MM.1S (cell line): ENCODE results near the gene PIGB.

Source experiments
- DNase-seq: peaks from one replicate; pipeline ENCODE4 v3.0.0-alpha.2; 2015
- H2AFZ ChIP-seq: fragments of 300-600 bp; sonication (generic); 2 replicates; pipeline ENCODE4 v1.6.0; 2016; ENCODE audit warnings: antibody characterized with exemption, low read length
- H3F3A ChIP-seq: fragments of 300-600 bp; sonication (generic); 2 replicates; pipeline ENCODE4 v1.6.1; 2016; ENCODE audit warnings: mild to moderate bottlenecking, antibody characterized with exemption, low read length, moderate library complexity, mixed read lengths; ENCODE audit not compliant: insufficient read depth
- H3K27ac ChIP-seq: fragments of 300-600 bp; sonication (generic); 2 replicates; pipeline ENCODE4 v1.5.1; 2016; ENCODE audit warnings: mild to moderate bottlenecking, low read length
- H3K27me3 ChIP-seq: fragments of 300-600 bp; sonication (generic); replicated peaks from 2 replicates; pipeline ENCODE4 v1.6.0; 2016; ENCODE audit warnings: low read length; ENCODE audit not compliant: insufficient read depth
- H3K36me3 ChIP-seq: fragments of 300-600 bp; sonication (generic); replicated peaks from 2 replicates; pipeline ENCODE4 v1.6.1; 2016; ENCODE audit warnings: mild to moderate bottlenecking, low read length, mixed read lengths; ENCODE audit not compliant: insufficient read depth
- H3K4me1 ChIP-seq: fragments of 300-600 bp; sonication (generic); 2 replicates; pipeline ENCODE4 v1.6.1; 2016; ENCODE audit warnings: low read length, mixed read lengths
- H3K4me2 ChIP-seq: fragments of 300-600 bp; sonication (generic); 2 replicates; pipeline ENCODE4 v1.6.0; 2016; ENCODE audit warnings: low read depth, low read length
- H3K4me3 ChIP-seq: fragments of 300-600 bp; sonication (generic); 2 replicates; pipeline ENCODE4 v1.5.1; 2016; ENCODE audit warnings: low read length, mixed read lengths
- H3K79me2 ChIP-seq: fragments of 300-600 bp; sonication (generic); 2 replicates; pipeline ENCODE4 v1.6.1; 2016; ENCODE audit warnings: mixed run types, low read length, mixed read lengths
- H3K9ac ChIP-seq: fragments of 300-600 bp; sonication (generic); 2 replicates; pipeline ENCODE4 v1.6.1; 2016; ENCODE audit warnings: low read length, mixed read lengths
- H3K9me2 ChIP-seq: fragments of 300-600 bp; sonication (generic); replicated peaks from 2 replicates; pipeline ENCODE4 v1.6.1; 2016; ENCODE audit warnings: mild to moderate bottlenecking, low read length, mixed read lengths; ENCODE audit not compliant: insufficient read depth
- H3K9me3 ChIP-seq: fragments of 300-600 bp; sonication (generic); replicated peaks from 2 replicates; pipeline ENCODE4 v1.6.1; 2016; ENCODE audit warnings: mild to moderate bottlenecking, low read length, mixed read lengths; ENCODE audit not compliant: insufficient read depth
- H4K20me1 ChIP-seq: fragments of 300-600 bp; sonication (generic); 2 replicates; pipeline ENCODE4 v1.6.1; 2016; ENCODE audit warnings: mild to moderate bottlenecking, low read length, moderate library complexity, mixed read lengths; ENCODE audit not compliant: insufficient read depth
- EZH2 ChIP-seq: fragments of 300-600 bp; sonication (generic); optimal IDR thresholded peaks from 2 replicates; pipeline ENCODE3; 2017; ENCODE audit warnings: low read depth, mild to moderate bottlenecking, antibody characterized with exemption, low read length, mixed read lengths
- EZH2phosphoT487 ChIP-seq: fragments of 300-600 bp; sonication (generic); IDR thresholded peaks from 2 replicates; pipeline ENCODE4 v1.6.1; 2018; ENCODE audit warnings: antibody characterized with exemption, low read length
- TF ChIP-seq, protein P1 (sequence below): fragments of 300-600 bp; sonication (generic); IDR thresholded peaks from 2 replicates; pipeline ENCODE4 v1.5.1; 2016; ENCODE audit warnings: antibody characterized with exemption, low read length, mixed read lengths

PIGB gene

DNA sequence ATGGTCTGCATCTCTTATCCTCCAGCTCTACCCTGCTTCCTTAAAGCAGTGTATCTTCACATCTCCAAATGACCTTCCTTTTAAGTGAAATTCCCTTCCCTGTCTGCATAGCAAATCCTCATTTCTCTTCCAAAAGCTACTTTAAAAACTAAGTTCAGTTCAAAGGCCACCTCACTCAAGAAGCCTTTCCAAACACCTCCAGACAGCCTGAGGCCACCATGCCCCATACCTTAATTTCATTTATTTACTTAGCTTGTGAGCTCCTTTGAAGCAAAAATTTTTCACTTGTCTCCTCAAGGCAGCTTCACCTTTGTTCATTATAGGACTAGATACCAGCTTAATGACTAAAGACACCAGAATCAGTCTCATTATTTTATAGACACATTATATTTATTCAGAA lies 39.4 kb downstream of the PIGB start:
- H3K9me2 ChIP-seq = no peaks in the 10 kb centered on the region
- no peaks in the 10 kb centered on the region for H3K79me2 ChIP-seq
- no peaks in the 10 kb centered on the region for H3K27me3 ChIP-seq
- no peaks in the 10 kb centered on the region for H3F3A ChIP-seq
- no peaks in the 10 kb centered on the region for H4K20me1 ChIP-seq
- no peaks in the 10 kb centered on the region for H3K9me3 ChIP-seq
- no peaks in the 10 kb centered on the region for H3K36me3 ChIP-seq
- no peak overlapping the region for H3K27ac ChIP-seq
- TF ChIP-seq, protein P1, sequence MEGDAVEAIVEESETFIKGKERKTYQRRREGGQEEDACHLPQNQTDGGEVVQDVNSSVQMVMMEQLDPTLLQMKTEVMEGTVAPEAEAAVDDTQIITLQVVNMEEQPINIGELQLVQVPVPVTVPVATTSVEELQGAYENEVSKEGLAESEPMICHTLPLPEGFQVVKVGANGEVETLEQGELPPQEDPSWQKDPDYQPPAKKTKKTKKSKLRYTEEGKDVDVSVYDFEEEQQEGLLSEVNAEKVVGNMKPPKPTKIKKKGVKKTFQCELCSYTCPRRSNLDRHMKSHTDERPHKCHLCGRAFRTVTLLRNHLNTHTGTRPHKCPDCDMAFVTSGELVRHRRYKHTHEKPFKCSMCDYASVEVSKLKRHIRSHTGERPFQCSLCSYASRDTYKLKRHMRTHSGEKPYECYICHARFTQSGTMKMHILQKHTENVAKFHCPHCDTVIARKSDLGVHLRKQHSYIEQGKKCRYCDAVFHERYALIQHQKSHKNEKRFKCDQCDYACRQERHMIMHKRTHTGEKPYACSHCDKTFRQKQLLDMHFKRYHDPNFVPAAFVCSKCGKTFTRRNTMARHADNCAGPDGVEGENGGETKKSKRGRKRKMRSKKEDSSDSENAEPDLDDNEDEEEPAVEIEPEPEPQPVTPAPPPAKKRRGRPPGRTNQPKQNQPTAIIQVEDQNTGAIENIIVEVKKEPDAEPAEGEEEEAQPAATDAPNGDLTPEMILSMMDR = no peak
- TF ChIP-seq EZH2 (no peak), EZH2phosphoT487 (no peak)
- no peak overlapping the region for H3K4me2 ChIP-seq
- DNase-seq = no peak
- no peak overlapping the region for H2AFZ ChIP-seq
- no peak overlapping the region for H3K9ac ChIP-seq
- no peaks in the 10 kb centered on the region for H3K4me1 ChIP-seq
- H3K4me3 ChIP-seq = no peak overlapping the region

DNA sequence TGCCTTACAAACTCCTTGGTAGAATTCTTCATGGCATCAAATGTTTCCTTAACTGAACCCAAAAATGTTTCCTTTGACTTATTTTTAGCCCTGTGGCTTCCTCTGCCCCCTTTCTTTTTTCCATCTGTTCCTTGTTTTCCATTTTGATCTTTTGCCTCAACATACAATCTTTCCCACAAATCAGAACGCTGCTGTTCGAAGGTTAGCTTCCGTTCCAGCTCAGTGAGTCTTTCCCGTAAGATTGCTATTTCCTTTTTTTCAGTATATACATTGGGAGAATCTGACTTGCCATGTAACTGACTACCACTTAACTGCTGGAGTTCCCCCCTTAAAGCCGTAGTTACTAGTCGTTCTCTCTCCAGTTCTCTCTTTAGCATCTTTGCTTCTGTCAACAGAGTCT lies 41.2 kb downstream of the PIGB start:
- DNase-seq = no peak
- Histone ChIP-seq H3K36me3 (no peaks in the 10 kb centered on the region), H3K9me3 (no peaks in the 10 kb centered on the region), H3K4me2 (no peak overlapping the region), H3F3A (no peaks in the 10 kb centered on the region), H3K27ac (no peak overlapping the region), H4K20me1 (no peaks in the 10 kb centered on the region), H3K79me2 (no peaks in the 10 kb centered on the region), H3K27me3 (no peaks in the 10 kb centered on the region), H3K4me3 (no peak overlapping the region), H3K4me1 (no peaks in the 10 kb centered on the region), H3K9ac (no peak overlapping the region), H2AFZ (no peak overlapping the region), H3K9me2 (no peaks in the 10 kb centered on the region)
- TF ChIP-seq, protein P1 = no peak
- TF ChIP-seq EZH2 = no peak
- TF ChIP-seq EZH2phosphoT487 = no peak

GRCh38 chr15:55361048-55361447 lies 42.0 kb downstream of the PIGB start:
- no peak overlapping the region for H3K4me2 ChIP-seq
- no peak for TF ChIP-seq EZH2
- TF ChIP-seq EZH2phosphoT487 = no peak
- TF ChIP-seq, protein P1 = no peak
- no peak for DNase-seq
- no peaks in the 10 kb centered on the region for H3F3A ChIP-seq
- no peaks in the 10 kb centered on the region for H3K27me3 ChIP-seq
- no peaks in the 10 kb centered on the region for H3K36me3 ChIP-seq
- H3K4me3 ChIP-seq = no peak overlapping the region
- no peaks in the 10 kb centered on the region for H3K4me1 ChIP-seq
- no peaks in the 10 kb centered on the region for H3K9me3 ChIP-seq
- no peak overlapping the region for H3K27ac ChIP-seq
- H4K20me1 ChIP-seq = no peaks in the 10 kb centered on the region
- H3K79me2 ChIP-seq = no peaks in the 10 kb centered on the region
- no peak overlapping the region for H2AFZ ChIP-seq
- H3K9ac ChIP-seq = no peak overlapping the region
- no peaks in the 10 kb centered on the region for H3K9me2 ChIP-seq
